HS-27A (cell line): ENCODE results near the gene ALLC.

ENCODE experiments used
- DNase-seq: peaks from one replicate; pipeline ENCODE4 v3.0.0-alpha.2; 2012; ENCODE audit warnings: low read depth, missing footprints

ALLC gene

DNA sequence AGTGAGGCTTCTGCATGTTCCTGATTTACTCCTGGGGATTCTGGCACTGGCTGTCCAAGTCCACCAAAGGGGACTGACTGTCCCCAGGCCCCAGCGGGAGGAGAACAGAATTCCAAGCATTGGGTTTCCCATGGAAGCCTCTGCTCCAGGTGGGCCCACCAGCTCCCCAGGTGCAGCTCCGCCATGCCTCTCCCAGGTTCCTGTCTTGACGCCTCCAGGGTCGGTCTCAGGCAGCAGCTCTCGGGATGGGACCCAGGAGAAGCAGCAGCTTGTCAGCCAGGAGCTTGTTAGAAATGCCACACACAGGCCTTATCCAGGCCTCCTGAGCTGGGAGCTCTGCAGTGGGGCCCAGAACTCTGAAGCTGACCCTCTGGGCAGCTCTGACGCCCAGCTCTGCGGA is 93.3 kb downstream of the ALLC start:
- no peak for DNase-seq

DNA sequence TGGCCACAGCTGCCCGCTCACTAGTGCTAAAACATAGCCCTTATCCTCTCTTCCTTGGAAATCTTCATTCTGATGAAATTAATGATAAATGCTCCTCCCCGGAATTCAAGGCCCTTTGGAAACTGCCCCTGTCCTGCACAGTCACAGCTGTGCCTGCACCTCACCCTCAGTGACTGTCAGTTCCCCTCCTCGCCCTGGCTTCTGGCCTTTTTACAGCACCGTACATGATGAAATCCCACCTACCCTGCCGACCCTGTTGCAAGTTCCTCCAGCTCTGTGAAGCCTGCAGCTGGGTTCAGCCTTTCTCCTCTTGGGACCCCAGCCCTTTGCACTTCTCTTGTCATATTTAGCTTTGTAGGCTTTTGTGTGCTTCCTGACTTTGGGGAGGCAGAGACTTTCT is 93.8 kb downstream of the ALLC start:
- no peak for DNase-seq
